IMR-90 (cell line): ENCODE measurements around the gene STARD4. TPM values are rescaled to one million over a fixed set of nuclear protein-coding genes. Genes with fewer than 3 reads are reported as not detected.

ENCODE experiments used
- ATAC-seq: fragments of 200-7000 bp; cut with Tn5 transposase; 2 replicates; pipeline ENCODE4 v1.9.1; 2020; ENCODE audit warnings: low read depth, mild to moderate bottlenecking, moderate library complexity
- BruUV-seq: library from RNA; stranded (reverse); fragments of 400-500 nt; replicated peaks from 2 replicates; lab custom pipeline; 2021; lab: Mats Ljungman, UMichigan
- CTCF ChIA-PET: fragments of 300-600 bp; formaldehyde crosslinking; extraction: SDS; loops from one replicate; lab custom pipeline; 2021; ENCODE audit warnings: antibody characterized with exemption; lab: Yijun Ruan, JAX
- POLR2A ChIA-PET: fragments of 300-600 bp; sonication (Branson Sonifier 250); formaldehyde crosslinking; loops from one replicate; lab custom pipeline; 2022; ENCODE audit warnings: antibody characterized with exemption; ENCODE audit not compliant: unreplicated experiment; lab: Charles Lee
- DNase-seq: peaks from one replicate; pipeline ENCODE4 v3.0.0; 2013
- H2AFZ ChIP-seq: replicated peaks from 2 replicates; pipeline ENCODE3; 2013; ENCODE audit warnings: low read length, mild to moderate bottlenecking; ENCODE audit not compliant: poor library complexity
- H2AK5ac ChIP-seq: 2 replicates; pipeline ENCODE4 v1.6.1; 2013; ENCODE audit warnings: low read depth, low read length, inconsistent platforms
- H2AK9ac ChIP-seq: replicated peaks from 2 replicates; pipeline ENCODE3; 2013; ENCODE audit warnings: mild to moderate bottlenecking, low read depth, low read length, moderate library complexity; ENCODE audit not compliant: poor library complexity
- H2BK120ac ChIP-seq: 2 replicates; pipeline ENCODE4 v1.6.1; 2013; ENCODE audit warnings: low read depth, low read length, inconsistent platforms
- H2BK15ac ChIP-seq: 3 replicates; pipeline ENCODE4 v1.6.1; 2013; ENCODE audit warnings: low read depth, low read length, inconsistent platforms
- H2BK20ac ChIP-seq: 2 replicates; pipeline ENCODE4 v1.6.1; 2013; ENCODE audit warnings: low read depth, mild to moderate bottlenecking, inconsistent platforms, low read length, moderate library complexity
- H2BK5ac ChIP-seq: 2 replicates; pipeline ENCODE4 v1.6.1; 2013; ENCODE audit warnings: mild to moderate bottlenecking, low read depth, low read length, inconsistent platforms; ENCODE audit not compliant: poor library complexity, severe bottlenecking
- H3K14ac ChIP-seq: replicated peaks from 2 replicates; pipeline ENCODE4 v1.6.1; 2013; ENCODE audit warnings: low read depth, low read length, inconsistent platforms
- H3K18ac ChIP-seq: 2 replicates; pipeline ENCODE4 v1.6.1; 2013; ENCODE audit warnings: low read depth, low read length, control low read depth
- H3K23ac ChIP-seq: 2 replicates; pipeline ENCODE4 v1.6.1; 2013; ENCODE audit warnings: low read depth, low read length, inconsistent platforms
- H3K27ac ChIP-seq: 2 replicates; pipeline ENCODE4 v1.5.1; 2013; ENCODE audit warnings: mild to moderate bottlenecking, control low read depth, low read length; ENCODE audit not compliant: insufficient read depth
- H3K27me3 ChIP-seq: 2 replicates; pipeline ENCODE4 v1.6.1; 2013; ENCODE audit warnings: low read length; ENCODE audit not compliant: control insufficient read depth, insufficient read depth
- H3K36me3 ChIP-seq: 2 replicates; pipeline ENCODE4 v1.6.1; 2013; ENCODE audit warnings: low read length, mixed read lengths; ENCODE audit not compliant: control insufficient read depth, insufficient read depth
- H3K4ac ChIP-seq: 2 replicates; pipeline ENCODE4 v1.6.1; 2013; ENCODE audit warnings: low read depth, low read length, inconsistent platforms
- H3K4me1 ChIP-seq: 2 replicates; pipeline ENCODE4 v1.6.1; 2013; ENCODE audit warnings: low read length, mixed read lengths; ENCODE audit not compliant: control insufficient read depth, insufficient read depth
- H3K4me2 ChIP-seq: 2 replicates; pipeline ENCODE4 v1.6.1; 2013; ENCODE audit warnings: low read depth, mild to moderate bottlenecking, control low read depth, low read length, moderate library complexity
- H3K4me3 ChIP-seq: 2 replicates; pipeline ENCODE4 v1.5.1; 2013; ENCODE audit warnings: low read depth, mild to moderate bottlenecking, control low read depth, low read length, moderate library complexity; ENCODE audit not compliant: insufficient read depth
- H3K56ac ChIP-seq: 2 replicates; pipeline ENCODE4 v1.6.1; 2013; ENCODE audit warnings: low read length, inconsistent platforms; ENCODE audit not compliant: insufficient read depth; ENCODE audit errors: extremely low read depth
- H3K79me1 ChIP-seq, 2 experiments: 2 replicates each; pipeline ENCODE4 v1.6.1; 2013; ENCODE audit warnings: low read length in 2 of 2, inconsistent platforms in 1 of 2, low read depth in 1 of 2
- H3K9ac ChIP-seq: 2 replicates; pipeline ENCODE4 v1.6.1; 2013; ENCODE audit warnings: low read depth, low read length, control low read depth
- H3K9me1 ChIP-seq: 2 replicates; pipeline ENCODE4 v1.6.1; 2013; ENCODE audit warnings: low read length, inconsistent platforms; ENCODE audit not compliant: insufficient read depth
- H3K9me3 ChIP-seq: 2 replicates; pipeline ENCODE4 v1.6.1; 2013; ENCODE audit warnings: low read length; ENCODE audit not compliant: control insufficient read depth, insufficient read depth
- H4K20me1 ChIP-seq: 2 replicates; pipeline ENCODE4 v1.6.1; 2013; ENCODE audit warnings: low read length, inconsistent platforms; ENCODE audit not compliant: insufficient read depth
- H4K5ac ChIP-seq: 2 replicates; pipeline ENCODE4 v1.6.1; 2013; ENCODE audit warnings: mild to moderate bottlenecking, low read depth, low read length, control low read depth
- H4K8ac ChIP-seq, 2 experiments: 2 replicates each; pipeline ENCODE4 v1.6.1; 2013; ENCODE audit warnings: low read depth in 2 of 2, low read length in 2 of 2, control low read depth in 1 of 2, inconsistent platforms in 1 of 2
- H4K91ac ChIP-seq: 2 replicates; pipeline ENCODE4 v1.6.1; 2013; ENCODE audit warnings: low read depth, low read length, inconsistent platforms; ENCODE audit not compliant: insufficient read depth
- MAFK ChIP-seq: IDR thresholded peaks from 2 replicates; pipeline ENCODE4 v1.6.1; 2012; ENCODE audit warnings: low read depth, low read length, improper control_type of control experiment
- NFE2L2 ChIP-seq: fragments of 150-350 bp; IDR thresholded peaks from 2 replicates; pipeline ENCODE4 v1.6.1; 2016; ENCODE audit warnings: low read depth, mild to moderate bottlenecking, low read length
- WGBS, 2 experiments: methylation state at CpG; one replicate each; pipeline versions ENCODE4 v1.1.5 to v1.1.7; 2013; ENCODE audit warnings: missing lambda C conversion rate in 2 of 2; ENCODE audit not compliant: insufficient read length in 1 of 2; ENCODE audit errors: extremely low coverage in 2 of 2; 5-methylcytosine and 5-hydroxymethylcytosine counted together
- dilution Hi-C: fragments of 300-500 bp; cut with HindIII; formaldehyde crosslinking; loops from one replicate; pipeline ENCODE4 v1.14.3; 2018; ENCODE audit warnings: low sequenced_read_pairs; ENCODE audit not compliant: unreplicated experiment
- in situ Hi-C: fragments of 300-500 bp; cut with MboI; formaldehyde crosslinking; loops from 3 replicates; pipeline ENCODE4 v1.14.3; 2019; ENCODE audit warnings: low sequenced_read_pairs, inconsistent platforms, mixed read lengths
- intact Hi-C: fragments of 100-400 bp; cut with micrococcal nuclease; formaldehyde crosslinking; loops from 2 replicates; pipeline ENCODE4 v1.10.0; 2022
- polyA plus RNA-seq, 3 experiments: library from polyadenylated mRNA; depleted of rRNA; stranded (reverse); fragments of >200 nt; gene quantifications; 2 replicates each; pipeline ENCODE4 v1.2.3, GENCODE V29; 2012; ENCODE audit warnings: low replicate concordance in 1 of 3
- total RNA-seq: library from RNA; depleted of rRNA; stranded (reverse); fragments of >200 nt; gene quantifications from 2 replicates; pipeline ENCODE4 v1.2.3, GENCODE V29; 2012
- TF ChIP-seq, protein P1 (sequence below): fragments of 150-350 bp; IDR thresholded peaks from 2 replicates; pipeline ENCODE4 v1.6.1; 2016; ENCODE audit warnings: low read depth, mild to moderate bottlenecking, low read length, moderate library complexity, borderline replicate concordance

Gene STARD4
- total and polyA plus RNA-seq, 2 of the 4 experiments (the other 2 are of a cell fraction) = 21.5 to 30.3 TPM

DNA sequence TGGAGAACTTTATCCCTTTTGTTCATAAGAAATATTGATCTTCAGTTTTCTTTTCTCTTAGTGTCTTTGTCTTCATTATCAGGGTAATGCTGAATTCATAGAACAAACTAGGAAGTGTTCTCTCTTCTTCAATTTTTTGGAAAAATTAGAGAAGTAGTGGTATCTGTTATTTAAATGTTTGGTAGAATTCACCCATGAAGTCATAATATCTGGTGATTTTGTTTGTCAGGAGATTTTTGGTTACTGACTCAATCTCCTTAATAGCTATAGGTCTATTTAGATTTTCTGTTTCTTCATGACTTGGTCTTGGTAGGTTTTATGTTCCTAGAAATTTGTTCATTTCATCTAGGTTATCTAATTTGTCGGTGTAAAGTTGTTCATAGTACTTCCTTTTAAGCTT, 45.4 kb upstream of the STARD4 start:
- Histone ChIP-seq H3K4me3 (no peak overlapping the region), H3K14ac (no peak overlapping the region), H2BK120ac (no peak overlapping the region), H3K18ac (no peak overlapping the region), H3K36me3 (no peaks in the 10 kb centered on the region), H4K8ac (no peak overlapping the region), H2BK15ac (no peak overlapping the region), H2AK9ac (no peak overlapping the region), H3K56ac (no peak overlapping the region), H3K9me1 (no peaks in the 10 kb centered on the region), H3K23ac (no peak overlapping the region), H3K27ac (no peak overlapping the region), H3K4ac (no peak overlapping the region), H2AFZ (no peak overlapping the region), H3K27me3 (no peaks in the 10 kb centered on the region), H4K20me1 (no peaks in the 10 kb centered on the region), H3K9ac (no peak overlapping the region), H2BK5ac (no peak overlapping the region), H3K9me3 (no peaks in the 10 kb centered on the region), H4K91ac (no peak overlapping the region), H3K4me2 (no peak overlapping the region), H3K4me1 (no peaks in the 10 kb centered on the region), H3K79me1 (no peaks in the 10 kb centered on the region), H2BK20ac (no peak overlapping the region), H2AK5ac (no peak overlapping the region), H4K5ac (no peak overlapping the region)
- TF ChIP-seq, protein P1, sequence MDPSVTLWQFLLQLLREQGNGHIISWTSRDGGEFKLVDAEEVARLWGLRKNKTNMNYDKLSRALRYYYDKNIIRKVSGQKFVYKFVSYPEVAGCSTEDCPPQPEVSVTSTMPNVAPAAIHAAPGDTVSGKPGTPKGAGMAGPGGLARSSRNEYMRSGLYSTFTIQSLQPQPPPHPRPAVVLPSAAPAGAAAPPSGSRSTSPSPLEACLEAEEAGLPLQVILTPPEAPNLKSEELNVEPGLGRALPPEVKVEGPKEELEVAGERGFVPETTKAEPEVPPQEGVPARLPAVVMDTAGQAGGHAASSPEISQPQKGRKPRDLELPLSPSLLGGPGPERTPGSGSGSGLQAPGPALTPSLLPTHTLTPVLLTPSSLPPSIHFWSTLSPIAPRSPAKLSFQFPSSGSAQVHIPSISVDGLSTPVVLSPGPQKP = no peak
- TF ChIP-seq MAFK = no peak
- no peak for TF ChIP-seq NFE2L2
- dilution Hi-C loops (no loop called here), intact Hi-C loops (loop anchor here (5.0 to 10.0 kb wide), 2 partner anchors 85 to 297 kb away; no protein-coding TSS in a partner anchor), in situ Hi-C loops (no loop called here)
- ATAC-seq = no peak
- ChIA-PET CTCF (interaction anchor here (1.3 kb wide), 1 partner anchor 26 kb away, joined by 4 read pairs; no protein-coding TSS in a partner anchor), POLR2A (interaction anchor here (0.6 kb wide), 1 partner anchor 43 kb away, joined by 5 read pairs; no protein-coding TSS in a partner anchor)
- no CpG with 5 or more reads among the region's 1 CpG for WGBS, 2 experiments
- no TSS peak for BruUV-seq
- no peak for DNase-seq
